ENCODE data around the gene DYNLRB2. TPM values are rescaled to one million over a fixed set of nuclear protein-coding genes. Genes with fewer than 3 reads are reported as not detected.

DYNLRB2 gene
- total and polyA plus RNA-seq, 10 of the 15 experiments (the other 5 are each of a cell fraction or from before 2014, with no cell fraction given): 0.21 to 1.2 (median 0.40) TPM; not detected in 5

DNA sequence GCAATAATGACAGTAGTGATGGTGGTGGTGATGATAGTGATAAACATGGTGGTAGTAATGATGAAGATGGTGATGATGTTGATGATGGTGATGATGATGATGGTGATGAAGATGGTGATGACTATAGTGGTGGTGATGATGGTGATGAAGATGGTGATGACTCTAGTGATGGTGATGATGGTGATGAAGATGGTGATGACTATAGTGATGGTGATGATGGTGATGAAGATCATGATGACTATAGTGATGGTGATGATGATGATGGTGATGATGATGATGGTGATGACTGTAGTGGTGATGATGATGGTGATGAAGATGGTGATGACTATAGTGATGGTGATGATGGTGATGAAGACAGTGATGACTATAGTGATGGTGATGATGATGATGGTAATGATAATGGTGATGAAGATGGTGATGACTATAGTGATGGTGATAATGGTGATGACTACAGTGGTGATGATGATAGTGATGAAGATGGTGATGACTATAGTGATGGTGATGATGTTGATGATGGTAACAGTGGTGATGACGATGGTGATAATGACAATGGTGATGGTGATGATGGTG is 35.6 kb downstream of the DYNLRB2 start:
- CTCF ChIA-PET: no interaction called here
- H3K27ac ChIP-seq (ENCODE audit: control insufficient read depth, insufficient read depth): no peak overlapping the region
- no peak for ATAC-seq
- DNase-seq (ENCODE audit: low read depth, low spot score): no peak
- H3K4me1 ChIP-seq (ENCODE audit: control insufficient read depth, insufficient read depth, low read length): peaks cover 18% of the 10 kb centered on the region
- intact Hi-C loops (cut with micrococcal nuclease; ENCODE audit: unreplicated experiment): no loop called here
- no peak overlapping the region for H3K9ac ChIP-seq (ENCODE audit: control insufficient read depth, insufficient read depth, low read length)
- POLR2A ChIA-PET: no interaction called here
- H4K20me1 ChIP-seq (ENCODE audit: control insufficient read depth, insufficient read depth): no peaks in the 10 kb centered on the region
- in situ Hi-C loops (cut with MboI): no loop called here
- H3K79me2 ChIP-seq (ENCODE audit: control insufficient read depth, insufficient read depth, low read length): no peaks in the 10 kb centered on the region
- H3K27me3 ChIP-seq (replicated peaks in 1 of 2; ENCODE audit: control insufficient read depth in 2 of 2, insufficient read depth in 2 of 2, low read length in 1 of 2): no peaks in the 10 kb centered on the region
- BruUV-seq (replicated peaks): no TSS peak
- H2AFZ ChIP-seq (ENCODE audit: control insufficient read depth, low read depth, low read length): no peak overlapping the region
- no peak overlapping the region for H3K4me3 ChIP-seq
- SMC1A ChIA-PET (ENCODE audit: uncharacterized antibody, unreplicated experiment): interaction anchor here (1.2 kb wide), 1 partner anchor 10 kb away, joined by 4 read pairs; no protein-coding TSS in a partner anchor
- no peaks in the 10 kb centered on the region for H3K36me3 ChIP-seq (ENCODE audit: control insufficient read depth in 2 of 2, insufficient read depth in 2 of 2, low read length in 1 of 2)
- H3K9me3 ChIP-seq (replicated peaks; ENCODE audit: control insufficient read depth, insufficient read depth, low read length): no peaks in the 10 kb centered on the region; the same call in 1 of the 3 replicates
- no peak for FAIRE-seq
- WGBS (ENCODE audit: insufficient coverage, insufficient replicate concordance, low lambda C conversion rate, missing lambda C conversion rate): 86% methylated on average over 1 of the region's 1 CpG
- no peak overlapping the region for H3K4me2 ChIP-seq (ENCODE audit: control insufficient read depth, insufficient read depth)
- RAD21 ChIA-PET (ENCODE audit: unreplicated experiment): no interaction called here
- TF ChIP-seq, protein P1, sequence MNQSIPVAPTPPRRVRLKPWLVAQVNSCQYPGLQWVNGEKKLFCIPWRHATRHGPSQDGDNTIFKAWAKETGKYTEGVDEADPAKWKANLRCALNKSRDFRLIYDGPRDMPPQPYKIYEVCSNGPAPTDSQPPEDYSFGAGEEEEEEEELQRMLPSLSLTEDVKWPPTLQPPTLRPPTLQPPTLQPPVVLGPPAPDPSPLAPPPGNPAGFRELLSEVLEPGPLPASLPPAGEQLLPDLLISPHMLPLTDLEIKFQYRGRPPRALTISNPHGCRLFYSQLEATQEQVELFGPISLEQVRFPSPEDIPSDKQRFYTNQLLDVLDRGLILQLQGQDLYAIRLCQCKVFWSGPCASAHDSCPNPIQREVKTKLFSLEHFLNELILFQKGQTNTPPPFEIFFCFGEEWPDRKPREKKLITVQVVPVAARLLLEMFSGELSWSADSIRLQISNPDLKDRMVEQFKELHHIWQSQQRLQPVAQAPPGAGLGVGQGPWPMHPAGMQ (IDR thresholded peaks at IDR 0.05; ENCODE audit: borderline replicate concordance): no peak
- TF ChIP-seq, protein P2, sequence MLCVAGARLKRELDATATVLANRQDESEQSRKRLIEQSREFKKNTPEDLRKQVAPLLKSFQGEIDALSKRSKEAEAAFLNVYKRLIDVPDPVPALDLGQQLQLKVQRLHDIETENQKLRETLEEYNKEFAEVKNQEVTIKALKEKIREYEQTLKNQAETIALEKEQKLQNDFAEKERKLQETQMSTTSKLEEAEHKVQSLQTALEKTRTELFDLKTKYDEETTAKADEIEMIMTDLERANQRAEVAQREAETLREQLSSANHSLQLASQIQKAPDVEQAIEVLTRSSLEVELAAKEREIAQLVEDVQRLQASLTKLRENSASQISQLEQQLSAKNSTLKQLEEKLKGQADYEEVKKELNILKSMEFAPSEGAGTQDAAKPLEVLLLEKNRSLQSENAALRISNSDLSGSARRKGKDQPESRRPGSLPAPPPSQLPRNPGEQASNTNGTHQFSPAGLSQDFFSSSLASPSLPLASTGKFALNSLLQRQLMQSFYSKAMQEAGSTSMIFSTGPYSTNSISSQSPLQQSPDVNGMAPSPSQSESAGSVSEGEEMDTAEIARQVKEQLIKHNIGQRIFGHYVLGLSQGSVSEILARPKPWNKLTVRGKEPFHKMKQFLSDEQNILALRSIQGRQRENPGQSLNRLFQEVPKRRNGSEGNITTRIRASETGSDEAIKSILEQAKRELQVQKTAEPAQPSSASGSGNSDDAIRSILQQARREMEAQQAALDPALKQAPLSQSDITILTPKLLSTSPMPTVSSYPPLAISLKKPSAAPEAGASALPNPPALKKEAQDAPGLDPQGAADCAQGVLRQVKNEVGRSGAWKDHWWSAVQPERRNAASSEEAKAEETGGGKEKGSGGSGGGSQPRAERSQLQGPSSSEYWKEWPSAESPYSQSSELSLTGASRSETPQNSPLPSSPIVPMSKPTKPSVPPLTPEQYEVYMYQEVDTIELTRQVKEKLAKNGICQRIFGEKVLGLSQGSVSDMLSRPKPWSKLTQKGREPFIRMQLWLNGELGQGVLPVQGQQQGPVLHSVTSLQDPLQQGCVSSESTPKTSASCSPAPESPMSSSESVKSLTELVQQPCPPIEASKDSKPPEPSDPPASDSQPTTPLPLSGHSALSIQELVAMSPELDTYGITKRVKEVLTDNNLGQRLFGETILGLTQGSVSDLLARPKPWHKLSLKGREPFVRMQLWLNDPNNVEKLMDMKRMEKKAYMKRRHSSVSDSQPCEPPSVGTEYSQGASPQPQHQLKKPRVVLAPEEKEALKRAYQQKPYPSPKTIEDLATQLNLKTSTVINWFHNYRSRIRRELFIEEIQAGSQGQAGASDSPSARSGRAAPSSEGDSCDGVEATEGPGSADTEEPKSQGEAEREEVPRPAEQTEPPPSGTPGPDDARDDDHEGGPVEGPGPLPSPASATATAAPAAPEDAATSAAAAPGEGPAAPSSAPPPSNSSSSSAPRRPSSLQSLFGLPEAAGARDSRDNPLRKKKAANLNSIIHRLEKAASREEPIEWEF (IDR thresholded peaks at IDR 0.05; ENCODE audit: insufficient replicate concordance, low read depth, low read length): no peak
- TF ChIP-seq, protein P3, sequence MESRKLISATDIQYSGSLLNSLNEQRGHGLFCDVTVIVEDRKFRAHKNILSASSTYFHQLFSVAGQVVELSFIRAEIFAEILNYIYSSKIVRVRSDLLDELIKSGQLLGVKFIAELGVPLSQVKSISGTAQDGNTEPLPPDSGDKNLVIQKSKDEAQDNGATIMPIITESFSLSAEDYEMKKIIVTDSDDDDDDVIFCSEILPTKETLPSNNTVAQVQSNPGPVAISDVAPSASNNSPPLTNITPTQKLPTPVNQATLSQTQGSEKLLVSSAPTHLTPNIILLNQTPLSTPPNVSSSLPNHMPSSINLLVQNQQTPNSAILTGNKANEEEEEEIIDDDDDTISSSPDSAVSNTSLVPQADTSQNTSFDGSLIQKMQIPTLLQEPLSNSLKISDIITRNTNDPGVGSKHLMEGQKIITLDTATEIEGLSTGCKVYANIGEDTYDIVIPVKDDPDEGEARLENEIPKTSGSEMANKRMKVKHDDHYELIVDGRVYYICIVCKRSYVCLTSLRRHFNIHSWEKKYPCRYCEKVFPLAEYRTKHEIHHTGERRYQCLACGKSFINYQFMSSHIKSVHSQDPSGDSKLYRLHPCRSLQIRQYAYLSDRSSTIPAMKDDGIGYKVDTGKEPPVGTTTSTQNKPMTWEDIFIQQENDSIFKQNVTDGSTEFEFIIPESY (IDR thresholded peaks at IDR 0.05): no peak
- TF ChIP-seq MEF2A (IDR thresholded peaks at IDR 0.05; ENCODE audit: insufficient read depth, low read depth, low read length) (no peak), RCOR1 (conservative IDR thresholded peaks at IDR 0.05; ENCODE audit: low read depth, low read length) (no peak), SREBF2 (IDR thresholded peaks at IDR 0.05; ENCODE audit: low read length) (no peak), RB1 (IDR thresholded peaks at IDR 0.05; ENCODE audit: borderline replicate concordance) (no peak)
- TF ChIP-seq, protein P4, sequence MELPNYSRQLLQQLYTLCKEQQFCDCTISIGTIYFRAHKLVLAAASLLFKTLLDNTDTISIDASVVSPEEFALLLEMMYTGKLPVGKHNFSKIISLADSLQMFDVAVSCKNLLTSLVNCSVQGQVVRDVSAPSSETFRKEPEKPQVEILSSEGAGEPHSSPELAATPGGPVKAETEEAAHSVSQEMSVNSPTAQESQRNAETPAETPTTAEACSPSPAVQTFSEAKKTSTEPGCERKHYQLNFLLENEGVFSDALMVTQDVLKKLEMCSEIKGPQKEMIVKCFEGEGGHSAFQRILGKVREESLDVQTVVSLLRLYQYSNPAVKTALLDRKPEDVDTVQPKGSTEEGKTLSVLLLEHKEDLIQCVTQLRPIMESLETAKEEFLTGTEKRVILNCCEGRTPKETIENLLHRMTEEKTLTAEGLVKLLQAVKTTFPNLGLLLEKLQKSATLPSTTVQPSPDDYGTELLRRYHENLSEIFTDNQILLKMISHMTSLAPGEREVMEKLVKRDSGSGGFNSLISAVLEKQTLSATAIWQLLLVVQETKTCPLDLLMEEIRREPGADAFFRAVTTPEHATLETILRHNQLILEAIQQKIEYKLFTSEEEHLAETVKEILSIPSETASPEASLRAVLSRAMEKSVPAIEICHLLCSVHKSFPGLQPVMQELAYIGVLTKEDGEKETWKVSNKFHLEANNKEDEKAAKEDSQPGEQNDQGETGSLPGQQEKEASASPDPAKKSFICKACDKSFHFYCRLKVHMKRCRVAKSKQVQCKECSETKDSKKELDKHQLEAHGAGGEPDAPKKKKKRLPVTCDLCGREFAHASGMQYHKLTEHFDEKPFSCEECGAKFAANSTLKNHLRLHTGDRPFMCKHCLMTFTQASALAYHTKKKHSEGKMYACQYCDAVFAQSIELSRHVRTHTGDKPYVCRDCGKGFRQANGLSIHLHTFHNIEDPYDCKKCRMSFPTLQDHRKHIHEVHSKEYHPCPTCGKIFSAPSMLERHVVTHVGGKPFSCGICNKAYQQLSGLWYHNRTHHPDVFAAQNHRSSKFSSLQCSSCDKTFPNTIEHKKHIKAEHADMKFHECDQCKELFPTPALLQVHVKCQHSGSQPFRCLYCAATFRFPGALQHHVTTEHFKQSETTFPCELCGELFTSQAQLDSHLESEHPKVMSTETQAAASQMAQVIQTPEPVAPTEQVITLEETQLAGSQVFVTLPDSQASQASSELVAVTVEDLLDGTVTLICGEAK (IDR thresholded peaks at IDR 0.05; ENCODE audit: borderline replicate concordance): no peak
